ENCODE data around the gene C1QL1.
"Not testable (repeated sequence)": the region's sequence is repeated elsewhere in the genome, so short reads cannot be mapped to it uniquely, and the experiment has no call there.

Gene C1QL1

DNA sequence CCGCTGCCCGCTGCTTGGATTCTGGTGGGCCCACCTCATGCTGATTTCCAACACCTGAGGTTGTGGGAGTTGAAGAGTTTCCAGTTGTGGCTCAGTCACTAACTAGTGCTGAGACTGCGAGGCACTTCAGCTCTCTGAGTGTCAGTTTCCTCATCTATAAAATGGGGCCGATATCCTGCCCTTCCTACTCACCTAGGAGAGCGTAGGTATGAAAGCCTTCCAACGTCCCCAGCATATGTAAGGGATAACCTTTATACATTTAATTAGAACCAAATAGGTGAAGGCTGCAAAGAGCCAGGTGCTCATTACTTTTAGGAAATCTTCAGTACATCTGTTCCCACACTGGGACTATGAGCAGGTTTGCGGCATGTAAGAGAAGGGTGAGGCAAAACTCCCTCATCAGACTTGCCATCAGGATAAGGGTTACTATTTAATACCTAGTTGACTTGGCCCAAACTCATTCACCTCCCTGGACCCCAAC is 19.7 kb downstream of the C1QL1 start:
- Histone ChIP-seq H3K9me3 (ENCODE audit: control insufficient read depth, low read length) (no peaks in the 10 kb centered on the region), H3K27me3 (ENCODE audit: control insufficient read depth, insufficient read depth, low read length) (no peaks in the 10 kb centered on the region), H3K4me1 (ENCODE audit: control insufficient read depth, insufficient read depth, low read length) (peaks cover 13% of the 10 kb centered on the region), H3K9ac (ENCODE audit: low read length) (peak overlapping the region; percentile 61), H3K4me3 (ENCODE audit: low read length) (peak overlapping the region; percentile 80), H3K36me3 (ENCODE audit: control insufficient read depth, insufficient read depth, low read length) (no peaks in the 10 kb centered on the region)

DNA sequence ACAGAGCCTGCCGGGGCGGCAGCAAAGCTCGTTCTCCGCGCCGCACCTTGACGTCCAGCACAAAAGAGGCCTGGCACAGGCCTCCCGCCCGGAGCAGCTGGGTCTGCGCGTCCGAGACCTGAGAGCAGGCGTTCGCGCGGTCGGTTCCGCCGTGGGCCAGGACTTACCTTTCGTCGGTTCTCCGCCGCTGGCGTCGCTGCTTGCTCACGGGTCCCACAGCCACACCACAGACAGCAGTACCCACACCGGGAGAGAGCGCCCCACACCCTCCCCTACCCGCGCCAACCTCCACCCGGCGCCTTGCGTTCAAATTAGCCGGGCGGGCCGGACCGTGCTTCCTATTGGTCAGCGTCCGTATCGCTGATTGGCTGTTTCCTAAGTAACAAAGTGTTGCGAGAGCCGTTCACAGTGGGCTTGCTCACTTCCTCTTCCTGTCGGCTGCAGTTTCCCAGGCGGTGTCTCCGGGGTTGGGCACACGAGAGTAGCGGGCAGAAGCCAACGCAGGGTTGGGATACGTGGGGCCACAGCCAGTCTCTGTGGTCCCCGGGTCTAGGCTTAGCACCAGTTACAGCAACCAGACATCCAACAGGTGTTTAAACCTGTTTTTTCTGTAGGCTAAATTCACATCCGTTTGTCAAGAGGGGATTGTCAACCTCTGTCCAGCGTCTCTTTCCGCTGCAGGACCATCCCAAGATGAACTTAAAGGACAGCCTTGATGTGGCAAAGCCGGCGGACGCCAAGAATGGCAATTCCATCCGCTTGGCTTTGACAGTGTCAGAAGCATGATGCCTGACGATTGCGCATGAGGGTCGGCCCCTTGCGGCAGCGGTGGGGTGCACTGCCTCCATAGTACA is 20.4 kb downstream of the C1QL1 start, which contains the start of gene KIF18B:
Gene KIF18B, minus strand, starts transcription at position 313 of the 854 bp plus-strand sequence. CDS start 11,429 bp downstream, outside the sequence.
- H3K4me3 ChIP-seq (ENCODE audit: low read length): peak within 1 kb of the TSS; percentile 80
- no peaks in the 10 kb centered on the region for H3K9me3 ChIP-seq (ENCODE audit: control insufficient read depth, low read length)
- H3K27me3 ChIP-seq (ENCODE audit: control insufficient read depth, insufficient read depth, low read length): no peaks in the 10 kb centered on the region
- H3K9ac ChIP-seq (ENCODE audit: low read length): peak within 1 kb of the TSS; percentile 61
- peaks cover 13% of the 10 kb centered on the region for H3K4me1 ChIP-seq (ENCODE audit: control insufficient read depth, insufficient read depth, low read length)
- no peaks in the 10 kb centered on the region for H3K36me3 ChIP-seq (ENCODE audit: control insufficient read depth, insufficient read depth, low read length)

DNA sequence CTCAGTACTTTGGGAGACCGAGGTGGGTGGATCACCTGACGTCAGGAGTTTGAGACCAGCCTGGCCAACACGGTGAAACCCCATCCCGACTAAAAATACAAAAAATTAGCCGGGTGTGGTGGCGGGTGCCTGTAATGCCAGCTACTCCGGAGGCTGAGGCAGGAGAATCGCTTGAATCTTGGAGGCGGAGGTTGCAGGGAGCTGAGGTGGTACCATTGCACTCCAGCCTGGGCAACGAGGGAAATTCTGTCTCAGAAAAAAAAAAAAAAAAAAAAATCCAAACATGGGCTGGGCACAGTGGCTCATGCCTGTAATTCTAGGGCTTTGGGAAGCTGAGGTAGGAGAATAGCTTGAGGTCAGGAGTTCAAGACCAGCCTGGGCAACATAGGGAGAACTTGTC is 22.5 kb downstream of the C1QL1 start:
- H3K4me3 ChIP-seq (ENCODE audit: low read length); H3K9me3 ChIP-seq (ENCODE audit: control insufficient read depth, low read length); H3K27me3 ChIP-seq (ENCODE audit: control insufficient read depth, insufficient read depth, low read length); H3K9ac ChIP-seq (ENCODE audit: low read length); H3K36me3 ChIP-seq (ENCODE audit: control insufficient read depth, insufficient read depth, low read length): not testable (repeated sequence)
- peaks cover 13% of the 10 kb centered on the region for H3K4me1 ChIP-seq (ENCODE audit: control insufficient read depth, insufficient read depth, low read length)

DNA sequence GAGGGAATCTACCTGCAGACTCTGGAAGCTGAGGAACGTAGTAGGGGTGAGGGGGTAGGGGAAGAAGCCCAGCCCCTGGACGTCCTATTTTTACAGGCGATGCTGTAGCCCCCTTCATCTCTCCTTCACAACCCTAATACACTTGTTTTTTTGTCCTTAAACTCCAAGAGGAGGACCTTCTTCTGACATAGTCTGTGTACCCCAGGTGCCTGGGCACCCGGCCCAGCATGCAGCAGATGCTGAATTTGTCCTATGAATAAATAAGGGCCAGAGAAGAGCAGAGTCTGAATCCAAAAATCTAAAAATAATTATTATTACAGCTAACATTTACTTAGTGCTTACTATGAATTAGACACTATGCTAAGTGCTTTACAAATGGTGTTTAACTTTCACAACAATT is 25.6 kb downstream of the C1QL1 start:
- H3K9ac ChIP-seq (ENCODE audit: low read length): no peak overlapping the region
- H3K36me3 ChIP-seq (ENCODE audit: control insufficient read depth, insufficient read depth, low read length): no peaks in the 10 kb centered on the region
- peaks cover 13% of the 10 kb centered on the region for H3K4me1 ChIP-seq (ENCODE audit: control insufficient read depth, insufficient read depth, low read length)
- no peaks in the 10 kb centered on the region for H3K9me3 ChIP-seq (ENCODE audit: control insufficient read depth, low read length)
- H3K4me3 ChIP-seq (ENCODE audit: low read length): no peak overlapping the region
- no peaks in the 10 kb centered on the region for H3K27me3 ChIP-seq (ENCODE audit: control insufficient read depth, insufficient read depth, low read length)

DNA sequence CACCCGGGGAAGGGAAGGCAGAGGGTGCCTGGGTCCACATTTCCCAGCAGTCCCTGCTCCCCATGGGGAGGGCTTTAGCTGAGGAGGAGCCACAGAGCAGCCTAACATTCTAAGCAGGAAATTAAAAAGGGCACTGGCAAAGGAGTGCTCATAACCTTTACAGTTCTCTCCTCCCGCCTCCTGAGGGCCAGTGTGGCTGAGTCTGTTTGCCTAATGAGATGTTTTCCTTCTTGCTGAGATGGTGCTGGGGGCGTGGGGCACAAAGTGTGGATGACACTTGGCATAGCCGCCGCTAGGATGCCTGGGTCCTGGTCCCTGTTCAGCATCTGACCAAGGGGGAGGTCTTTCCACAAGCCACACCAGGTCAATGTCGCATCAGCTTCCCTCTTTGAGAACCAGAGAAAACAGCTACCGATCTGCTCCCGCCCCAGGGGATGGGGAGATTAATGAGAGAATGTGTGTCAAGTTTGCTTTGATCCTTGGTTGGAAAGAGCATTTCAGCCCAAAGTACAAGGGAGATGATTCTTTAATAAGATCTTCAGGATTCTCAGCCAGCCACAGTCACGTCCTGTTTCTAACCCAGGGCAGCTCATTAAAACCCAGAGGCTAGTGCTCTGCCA is 26.3 kb downstream of the C1QL1 start:
- H3K9me3 ChIP-seq (ENCODE audit: control insufficient read depth, low read length): no peaks in the 10 kb centered on the region
- H3K4me3 ChIP-seq (ENCODE audit: low read length): no peak overlapping the region
- H3K36me3 ChIP-seq (ENCODE audit: control insufficient read depth, insufficient read depth, low read length): no peaks in the 10 kb centered on the region
- H3K9ac ChIP-seq (ENCODE audit: low read length): peak overlapping the region; percentile 5
- no peaks in the 10 kb centered on the region for H3K27me3 ChIP-seq (ENCODE audit: control insufficient read depth, insufficient read depth, low read length)
- H3K4me1 ChIP-seq (ENCODE audit: control insufficient read depth, insufficient read depth, low read length): peaks cover 8% of the 10 kb centered on the region

DNA sequence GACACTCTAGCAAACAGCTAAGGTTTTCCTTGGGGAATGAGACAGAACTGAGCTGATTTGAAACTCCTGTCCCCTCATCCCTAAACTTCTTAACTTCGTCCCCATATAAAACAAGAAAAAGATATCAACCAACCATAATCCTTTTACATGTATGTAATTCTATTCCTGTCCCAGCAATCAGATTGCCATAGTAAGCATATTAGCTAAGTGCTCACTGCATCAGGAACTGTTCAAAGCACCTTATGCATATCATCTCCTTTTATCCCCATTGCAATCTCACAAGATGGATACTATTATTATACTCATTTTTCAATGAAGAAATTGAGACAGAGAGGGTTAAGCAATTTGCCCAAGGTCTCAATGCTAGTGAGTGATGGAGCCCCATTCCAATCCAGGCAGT is 27.3 kb downstream of the C1QL1 start:
- H3K4me3 ChIP-seq (ENCODE audit: low read length): no peak overlapping the region
- no peaks in the 10 kb centered on the region for H3K27me3 ChIP-seq (ENCODE audit: control insufficient read depth, insufficient read depth, low read length)
- H3K9me3 ChIP-seq (ENCODE audit: control insufficient read depth, low read length): no peaks in the 10 kb centered on the region
- H3K4me1 ChIP-seq (ENCODE audit: control insufficient read depth, insufficient read depth, low read length): peaks cover 8% of the 10 kb centered on the region
- H3K9ac ChIP-seq (ENCODE audit: low read length): no peak overlapping the region
- H3K36me3 ChIP-seq (ENCODE audit: control insufficient read depth, insufficient read depth, low read length): no peaks in the 10 kb centered on the region

DNA sequence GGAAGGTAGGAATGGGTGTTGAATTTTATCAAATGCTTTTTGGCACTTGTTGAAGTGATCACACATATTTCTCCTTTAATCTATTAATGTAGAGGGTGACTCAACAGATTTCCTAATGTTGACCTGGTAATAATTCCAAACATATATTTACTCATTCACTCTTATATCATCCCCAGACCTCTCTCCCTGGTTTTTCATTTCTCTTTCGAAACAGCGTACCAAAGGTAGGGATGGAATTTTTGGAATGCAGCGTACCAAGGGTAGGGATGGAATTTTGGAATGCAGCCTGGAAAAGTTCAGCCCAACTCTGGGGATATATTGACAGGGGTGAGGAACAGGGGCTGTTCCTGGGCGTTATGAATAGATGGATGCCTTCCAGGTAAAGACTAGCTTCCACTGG is 27.8 kb downstream of the C1QL1 start:
- no peaks in the 10 kb centered on the region for H3K36me3 ChIP-seq (ENCODE audit: control insufficient read depth, insufficient read depth, low read length)
- H3K9ac ChIP-seq (ENCODE audit: low read length): no peak overlapping the region
- H3K9me3 ChIP-seq (ENCODE audit: control insufficient read depth, low read length): no peaks in the 10 kb centered on the region
- peaks cover 8% of the 10 kb centered on the region for H3K4me1 ChIP-seq (ENCODE audit: control insufficient read depth, insufficient read depth, low read length)
- no peak overlapping the region for H3K4me3 ChIP-seq (ENCODE audit: low read length)
- no peaks in the 10 kb centered on the region for H3K27me3 ChIP-seq (ENCODE audit: control insufficient read depth, insufficient read depth, low read length)

GRCh38 chr17:44935116-44935515 is 33.0 kb downstream of the C1QL1 start:
- Histone ChIP-seq H3K4me3 (ENCODE audit: low read length) (no peak overlapping the region), H3K36me3 (ENCODE audit: control insufficient read depth, insufficient read depth, low read length) (no peaks in the 10 kb centered on the region), H3K27me3 (ENCODE audit: control insufficient read depth, insufficient read depth, low read length) (no peaks in the 10 kb centered on the region), H3K4me1 (ENCODE audit: control insufficient read depth, insufficient read depth, low read length) (peaks cover 3% of the 10 kb centered on the region), H3K9me3 (ENCODE audit: control insufficient read depth, low read length) (no peaks in the 10 kb centered on the region), H3K9ac (ENCODE audit: low read length) (no peak overlapping the region)

DNA sequence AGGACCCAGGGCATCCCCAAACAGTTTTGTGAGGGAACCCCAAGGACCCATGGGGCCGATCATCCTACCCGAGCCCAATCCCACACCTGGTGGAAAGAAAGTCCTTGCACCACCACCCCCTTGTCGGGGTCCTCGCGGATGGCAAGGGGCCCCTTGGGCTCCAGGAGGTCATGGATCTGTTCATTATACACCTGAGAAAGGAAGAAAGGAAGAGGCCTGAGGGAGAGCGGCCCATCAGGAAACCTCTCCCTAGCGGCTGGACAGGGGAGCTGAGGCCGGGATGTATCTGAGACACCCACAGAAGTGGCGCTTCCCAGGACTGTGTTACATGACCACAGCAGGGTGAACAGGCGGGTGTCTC is 33.4 kb downstream of the C1QL1 start:
- H3K4me3 ChIP-seq (ENCODE audit: low read length): no peak overlapping the region
- no peak overlapping the region for H3K9ac ChIP-seq (ENCODE audit: low read length)
- H3K27me3 ChIP-seq (ENCODE audit: control insufficient read depth, insufficient read depth, low read length): no peaks in the 10 kb centered on the region
- no peaks in the 10 kb centered on the region for H3K36me3 ChIP-seq (ENCODE audit: control insufficient read depth, insufficient read depth, low read length)
- H3K9me3 ChIP-seq (ENCODE audit: control insufficient read depth, low read length): no peaks in the 10 kb centered on the region
- no peaks in the 10 kb centered on the region for H3K4me1 ChIP-seq (ENCODE audit: control insufficient read depth, insufficient read depth, low read length)

DNA sequence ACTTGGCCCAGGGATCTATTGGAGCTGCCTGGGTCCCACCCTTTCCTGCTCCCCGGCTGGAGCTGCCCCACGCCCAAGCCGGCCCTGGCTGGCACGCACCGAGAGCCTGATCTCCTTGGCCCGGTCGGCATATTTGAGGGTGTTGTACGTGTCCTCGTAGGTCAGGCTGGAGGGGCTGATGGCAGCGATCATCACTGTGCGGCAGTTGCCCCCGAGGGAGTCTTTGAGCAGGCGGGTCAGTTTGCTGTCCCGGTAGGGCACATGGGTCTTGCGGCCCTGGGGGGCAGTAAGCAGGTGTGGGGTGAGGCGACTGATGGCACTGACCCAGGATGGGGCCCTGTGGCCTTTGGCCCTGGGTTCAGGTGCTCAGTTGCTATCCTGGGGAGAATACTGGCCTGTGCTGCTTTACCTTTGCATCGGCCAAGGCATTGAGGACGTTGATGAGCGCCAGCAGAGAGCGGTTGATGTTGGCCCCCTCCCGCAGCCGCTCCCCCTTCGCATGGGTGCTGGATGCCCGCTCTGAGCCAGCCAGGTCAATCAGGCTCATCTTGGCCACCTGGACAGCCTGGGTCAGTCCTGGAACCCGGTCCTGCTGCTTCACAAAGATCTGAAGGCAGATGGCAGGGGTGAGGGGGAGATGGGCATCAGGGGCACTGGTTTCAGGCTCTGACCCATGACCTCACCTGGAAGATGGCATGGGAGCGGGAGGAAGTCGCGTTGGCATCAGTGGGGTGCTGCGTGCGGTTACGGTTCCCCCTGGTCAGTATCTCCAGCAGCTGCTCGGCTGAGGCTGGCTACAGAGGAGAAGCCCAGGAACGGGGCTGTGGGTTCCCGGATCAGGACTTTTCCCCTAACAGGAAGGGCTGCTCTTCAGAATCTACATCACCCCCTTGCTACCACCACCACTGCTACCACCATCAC is 34.0 kb downstream of the C1QL1 start:
- no peaks in the 10 kb centered on the region for H3K27me3 ChIP-seq (ENCODE audit: control insufficient read depth, insufficient read depth, low read length)
- H3K4me3 ChIP-seq (ENCODE audit: low read length): no peak overlapping the region
- H3K9me3 ChIP-seq (ENCODE audit: control insufficient read depth, low read length): no peaks in the 10 kb centered on the region
- no peaks in the 10 kb centered on the region for H3K4me1 ChIP-seq (ENCODE audit: control insufficient read depth, insufficient read depth, low read length)
- no peak overlapping the region for H3K9ac ChIP-seq (ENCODE audit: low read length)
- H3K36me3 ChIP-seq (ENCODE audit: control insufficient read depth, insufficient read depth, low read length): no peaks in the 10 kb centered on the region

DNA sequence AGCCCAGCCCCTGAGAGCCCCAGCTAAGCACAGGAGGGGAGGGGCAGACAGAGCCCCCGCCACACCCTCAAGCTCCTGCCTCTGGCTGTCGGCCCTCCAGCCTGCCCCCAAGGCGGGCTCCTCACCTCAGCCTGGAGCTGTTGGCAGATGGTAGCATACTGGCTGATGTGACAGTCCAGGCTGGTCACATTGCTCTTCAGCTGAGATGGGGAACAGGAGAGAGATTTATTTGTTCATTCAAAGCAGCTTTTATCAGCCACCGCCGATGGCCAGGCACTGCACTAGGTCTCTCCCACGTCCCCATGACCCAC is 35.4 kb downstream of the C1QL1 start:
- no peak overlapping the region for H3K4me3 ChIP-seq (ENCODE audit: low read length)
- H3K36me3 ChIP-seq (ENCODE audit: control insufficient read depth, insufficient read depth, low read length): no peaks in the 10 kb centered on the region
- H3K9ac ChIP-seq (ENCODE audit: low read length): no peak overlapping the region
- H3K9me3 ChIP-seq (ENCODE audit: control insufficient read depth, low read length): no peaks in the 10 kb centered on the region
- H3K27me3 ChIP-seq (ENCODE audit: control insufficient read depth, insufficient read depth, low read length): no peaks in the 10 kb centered on the region
- H3K4me1 ChIP-seq (ENCODE audit: control insufficient read depth, insufficient read depth, low read length): no peaks in the 10 kb centered on the region
